Fibroblast of skin of right quadriceps (primary cell): ENCODE measurements around the gene ADCY5.
A peak's percentile ranks its signal among the peaks of the same experiment; 100 is the strongest.
"Not testable (repeated sequence)": the region's sequence is repeated elsewhere in the genome, so short reads cannot be mapped to it uniquely, and the experiment has no call there.

ENCODE experiments used
- DNase-seq: peaks from one replicate; pipeline ENCODE4 v3.0.0-alpha.2; 2013

Gene ADCY5

DNA sequence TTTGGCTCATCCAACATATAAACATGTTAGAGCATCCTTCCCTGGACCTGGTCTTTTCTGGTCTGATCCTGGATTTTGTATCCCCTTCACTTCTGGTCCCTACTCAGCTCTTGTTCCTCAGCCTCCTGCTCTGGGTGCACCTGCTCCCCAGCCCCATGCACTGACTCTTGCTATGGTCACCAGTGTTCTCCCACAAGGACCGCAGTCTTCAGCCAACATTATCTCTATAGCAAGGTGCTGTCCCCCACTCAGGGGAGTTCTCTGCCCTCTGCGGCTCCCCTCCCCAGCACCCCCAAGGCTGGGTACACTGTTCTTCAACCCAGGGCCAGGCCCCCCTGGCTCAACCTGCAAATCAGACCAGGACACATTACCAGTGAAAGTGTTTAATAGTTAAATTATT lies 167.0 kb downstream of the ADCY5 start:
- no peak for DNase-seq

DNA sequence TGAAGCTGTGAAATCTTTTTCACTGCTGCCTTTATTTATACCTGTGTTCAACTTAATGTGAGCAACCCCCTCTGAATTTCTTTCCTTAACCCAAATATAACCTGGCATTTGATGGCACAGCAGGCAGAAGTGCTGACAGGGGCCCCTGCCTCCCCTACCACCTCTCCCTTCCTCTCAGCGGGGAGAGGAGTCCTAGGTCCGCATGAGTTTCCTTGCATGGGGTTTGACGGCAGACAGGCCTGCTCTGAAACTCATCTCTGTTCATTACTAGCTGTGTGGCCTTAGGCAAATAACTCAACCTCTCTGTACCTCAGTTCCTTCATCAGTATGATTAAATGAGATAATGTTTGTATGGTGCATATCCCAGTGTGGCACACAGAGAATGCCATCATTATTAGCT lies 167.5 kb downstream of the ADCY5 start:
- DNase-seq = no peak

DNA sequence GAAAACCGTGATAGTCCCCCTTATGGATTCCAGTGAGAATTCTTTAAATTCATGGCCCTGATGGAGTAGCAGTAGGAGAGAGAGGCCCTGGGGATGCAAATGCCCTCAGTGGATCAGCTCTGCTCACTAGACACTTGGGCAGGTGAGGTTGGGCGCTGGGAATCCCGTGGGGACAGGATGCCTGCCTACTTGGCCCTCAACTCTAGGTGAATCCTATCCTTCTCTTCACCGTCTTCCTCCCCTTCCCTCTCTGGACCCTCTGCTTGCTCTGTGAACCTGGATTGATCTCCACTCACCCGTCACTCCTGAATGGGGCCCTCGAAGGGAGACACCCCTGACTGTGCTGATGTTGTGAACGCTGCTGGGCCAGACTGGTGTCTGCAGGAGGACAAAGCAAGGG lies 169.8 kb downstream of the ADCY5 start:
- no peak for DNase-seq

DNA sequence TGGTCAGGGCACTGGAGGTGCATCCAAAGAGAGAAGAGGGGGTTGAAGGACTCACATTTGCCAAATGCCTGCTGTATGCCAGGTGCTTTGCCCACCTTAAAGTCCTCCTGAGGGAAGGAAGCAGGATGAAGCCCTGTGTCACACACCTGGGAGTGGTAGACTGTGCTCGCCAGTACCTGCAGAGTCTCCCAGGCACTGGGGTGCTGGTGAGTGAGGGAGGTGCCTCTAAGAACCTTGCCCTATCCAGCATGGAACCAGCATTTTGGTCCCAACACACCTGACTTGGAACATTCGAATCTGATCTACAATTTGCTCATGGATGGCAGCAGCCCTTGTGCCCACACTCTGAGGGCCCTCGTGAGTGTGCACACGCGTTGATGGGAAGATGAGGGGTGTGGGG lies 170.4 kb downstream of the ADCY5 start:
- no peak for DNase-seq

DNA sequence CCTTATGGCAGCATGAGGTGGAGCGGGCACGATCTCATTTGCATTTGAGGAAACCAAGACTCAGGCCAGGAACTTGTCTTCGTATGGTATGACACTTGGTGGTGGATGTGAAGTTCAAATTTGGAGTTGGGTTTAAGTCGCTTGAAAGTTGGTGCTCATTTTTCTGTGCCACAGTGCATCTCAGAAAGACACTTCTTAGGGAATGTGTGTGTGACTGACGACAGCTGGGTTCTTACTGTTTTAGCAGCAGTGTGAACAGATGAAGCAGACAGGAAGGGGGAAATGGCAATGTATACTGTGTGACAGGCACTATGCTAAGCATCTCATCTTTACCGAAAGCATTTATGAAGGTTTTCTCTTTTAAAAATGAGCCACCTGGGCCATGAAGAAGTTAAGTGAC lies 171.8 kb downstream of the ADCY5 start:
- DNase-seq = no peak

DNA sequence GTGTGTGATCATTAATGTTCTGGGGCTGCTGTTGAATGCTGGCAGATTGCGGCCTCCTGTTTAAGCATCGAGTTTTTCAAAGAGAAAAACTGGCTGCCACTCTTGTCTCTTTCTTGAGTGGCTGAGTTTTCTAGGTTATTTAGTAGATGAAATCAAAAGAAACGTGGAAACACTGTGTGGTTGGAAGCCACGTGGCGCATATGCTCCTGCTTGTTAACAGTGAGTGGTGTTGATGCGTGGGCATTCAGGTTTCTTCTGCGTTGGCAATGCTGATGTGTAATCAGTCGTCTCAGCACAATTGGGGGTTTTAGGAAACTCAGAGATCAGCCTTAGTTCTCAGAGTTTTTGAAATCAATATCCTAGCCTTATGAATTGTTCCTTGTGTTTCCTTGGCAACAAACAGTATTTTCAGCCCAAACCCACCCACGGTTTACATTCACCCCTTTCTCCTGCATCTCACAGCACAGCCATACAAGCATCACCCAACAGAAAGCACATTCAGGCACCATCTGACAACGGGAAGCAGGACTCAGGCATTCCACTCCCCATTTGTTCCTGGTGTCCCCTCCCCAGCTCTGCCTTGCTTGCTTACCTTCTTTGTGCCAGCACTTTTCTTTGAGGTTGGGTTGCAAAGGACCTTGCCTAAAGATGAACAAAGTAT lies 172.4 kb downstream of the ADCY5 start:
- DNase-seq = no peak

DNA sequence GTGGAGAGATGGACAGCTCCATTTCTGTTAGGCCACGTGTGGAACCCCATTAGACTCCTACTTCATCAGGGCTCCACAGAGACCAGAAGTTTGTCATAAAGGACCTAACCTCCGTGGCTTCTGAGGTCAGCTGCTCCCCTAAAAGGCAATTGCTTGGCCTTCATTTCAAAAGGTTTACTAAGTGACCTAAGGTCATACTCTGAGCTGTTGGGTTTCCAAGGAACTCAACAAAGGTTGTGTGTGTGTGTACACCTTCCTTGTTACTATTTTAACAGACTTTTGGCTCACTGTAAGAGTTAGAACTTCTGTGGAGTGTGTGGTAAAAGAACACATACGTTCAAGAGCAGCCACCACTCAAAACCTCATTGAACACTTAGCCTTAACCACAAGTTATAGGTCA lies 173.2 kb downstream of the ADCY5 start:
- DNase-seq = no peak

DNA sequence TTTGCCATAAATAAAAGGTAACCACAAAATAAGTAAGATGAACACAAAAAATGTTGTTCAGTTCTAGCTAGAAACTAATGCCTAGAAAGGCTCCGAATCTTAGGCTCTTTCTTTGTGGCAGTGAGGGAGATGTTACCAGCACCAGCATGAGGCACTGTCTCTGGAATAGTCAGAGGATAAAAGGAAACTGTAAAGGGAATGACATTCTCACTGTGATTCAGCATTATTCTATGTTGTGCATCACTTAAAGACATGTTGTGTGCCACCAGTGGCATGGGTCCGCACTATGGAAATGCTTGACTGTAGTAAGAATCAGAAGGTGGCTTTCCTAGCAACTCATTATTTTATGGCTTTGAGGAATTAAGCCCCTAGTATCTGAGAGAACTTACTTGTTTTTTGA lies 176.3 kb downstream of the ADCY5 start:
- DNase-seq = peak; percentile 20

DNA sequence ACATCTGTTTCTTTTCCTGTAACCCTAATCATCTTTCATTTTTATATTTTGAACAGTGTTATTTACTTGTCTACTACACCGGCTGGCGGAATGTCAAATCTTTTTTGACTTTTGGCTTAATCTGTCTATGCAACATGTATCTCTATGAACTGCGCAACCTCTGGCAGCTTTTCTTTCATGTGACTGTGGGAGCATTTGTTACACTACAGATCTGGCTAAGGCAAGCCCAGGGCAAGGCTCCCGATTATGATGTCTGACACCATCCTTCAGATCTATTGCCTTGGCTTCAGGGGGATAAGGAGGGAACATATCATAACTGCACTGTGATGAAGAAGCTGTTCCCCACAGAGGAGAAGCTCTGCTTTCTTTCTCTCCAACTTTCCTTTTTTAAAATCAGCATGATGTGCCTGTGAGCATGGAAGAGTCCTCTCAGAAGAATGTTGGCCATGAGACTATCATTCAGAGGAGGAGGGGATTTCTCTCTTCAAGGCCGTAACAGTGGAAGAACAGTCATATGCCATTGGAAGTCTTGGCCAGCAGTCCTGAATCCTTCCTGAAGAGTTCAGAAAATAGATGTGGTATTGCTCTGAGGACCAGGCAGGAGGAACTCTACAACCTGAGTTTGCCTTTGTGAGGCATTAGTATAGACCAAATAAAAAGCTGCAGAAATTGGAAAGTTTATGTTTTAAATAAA lies 177.3 kb downstream of the ADCY5 start:
- DNase-seq = no peak

DNA sequence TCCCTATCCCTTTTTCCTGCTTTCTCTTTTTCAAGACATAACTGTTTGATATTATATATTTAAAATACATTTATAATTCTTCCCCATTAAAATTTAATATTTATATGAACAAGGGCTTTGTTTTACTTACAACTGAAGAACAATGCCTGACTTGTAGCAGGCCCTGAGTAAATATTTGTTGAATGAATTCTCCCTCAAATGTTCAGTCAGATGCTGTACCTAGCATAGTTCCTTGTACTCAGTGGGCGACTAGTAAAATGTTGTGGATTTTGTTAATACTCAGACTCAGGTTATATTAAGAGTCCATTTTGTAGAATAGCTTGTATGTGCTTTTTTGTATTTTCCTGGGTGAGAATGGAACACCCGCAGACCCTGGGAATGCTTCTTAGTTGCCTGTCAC lies 178.1 kb downstream of the ADCY5 start:
- DNase-seq = no peak

DNA sequence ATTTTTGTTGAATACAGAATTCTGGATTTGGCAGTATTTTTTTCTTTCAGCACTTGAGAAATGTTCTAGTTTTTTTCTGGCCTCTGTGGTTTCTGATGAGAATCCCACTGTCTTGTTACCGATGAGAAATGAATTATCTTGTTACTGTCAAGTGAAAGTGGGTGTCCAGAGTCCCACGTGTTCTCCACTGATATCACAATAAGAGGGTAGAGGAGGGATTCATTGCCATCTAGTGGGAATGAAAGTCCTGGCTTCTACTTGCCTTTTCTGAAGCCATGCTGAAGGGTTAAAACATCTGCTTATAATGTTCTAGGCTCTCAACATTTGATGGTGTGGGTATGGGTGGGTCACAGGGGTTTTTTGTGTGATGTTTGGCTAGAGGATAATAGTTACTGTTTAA lies 181.1 kb downstream of the ADCY5 start:
- DNase-seq = no peak

DNA sequence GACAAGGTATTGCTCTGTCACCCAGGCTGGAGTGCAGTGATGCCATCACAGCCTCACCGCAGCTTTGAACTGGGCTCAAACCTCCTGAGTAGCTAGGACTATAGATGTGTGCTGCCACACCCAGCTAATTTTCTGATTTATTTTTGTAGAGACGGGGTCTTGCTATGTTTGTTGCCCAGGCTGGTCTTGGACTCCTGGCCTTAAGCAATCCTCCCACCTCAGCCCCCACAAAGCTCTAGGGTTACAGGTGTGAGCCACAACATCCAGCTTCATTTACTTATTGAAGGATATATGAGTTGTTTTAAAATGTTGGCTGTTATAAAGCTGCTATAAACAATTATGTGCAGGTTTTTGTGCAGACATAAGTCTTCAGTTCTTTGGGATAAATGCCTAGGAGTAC lies 184.9 kb downstream of the ADCY5 start:
- no peak for DNase-seq

DNA sequence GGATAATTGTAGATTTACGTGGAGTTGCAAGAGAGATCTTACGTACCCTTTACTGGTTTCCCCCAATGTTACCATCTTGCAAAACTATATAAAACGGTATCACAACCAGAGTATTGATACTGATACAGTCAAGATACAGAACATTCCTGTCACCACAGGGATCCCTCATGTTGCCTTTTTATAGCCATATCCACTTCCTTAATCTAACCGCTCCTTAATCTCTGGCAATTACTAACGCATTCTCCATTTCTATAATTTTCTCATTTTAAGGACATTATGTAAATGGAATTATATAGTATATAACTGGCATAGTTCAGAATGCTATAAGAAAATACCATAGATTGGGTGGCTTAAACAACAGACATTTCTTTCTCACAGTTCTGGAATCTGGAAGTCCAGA lies 186.0 kb downstream of the ADCY5 start:
- DNase-seq = no peak

DNA sequence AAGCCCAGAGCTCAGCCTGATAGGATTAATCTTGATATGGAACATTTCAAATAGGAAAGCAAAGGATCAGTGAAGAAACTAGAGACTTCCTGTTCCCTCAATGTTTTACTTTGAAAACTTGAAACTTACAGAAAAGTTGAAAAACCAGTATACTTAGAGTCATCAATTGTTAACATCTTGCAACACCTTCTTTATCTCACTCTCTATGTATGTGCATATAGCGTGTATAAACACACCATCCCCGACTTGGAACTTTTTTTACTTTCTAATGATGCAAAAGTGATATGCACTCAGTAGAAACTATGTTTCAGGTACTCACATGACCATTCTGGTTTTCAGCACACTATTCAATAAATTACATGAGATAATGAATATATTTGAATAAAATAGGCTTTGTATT lies 186.7 kb downstream of the ADCY5 start:
- no peak for DNase-seq

DNA sequence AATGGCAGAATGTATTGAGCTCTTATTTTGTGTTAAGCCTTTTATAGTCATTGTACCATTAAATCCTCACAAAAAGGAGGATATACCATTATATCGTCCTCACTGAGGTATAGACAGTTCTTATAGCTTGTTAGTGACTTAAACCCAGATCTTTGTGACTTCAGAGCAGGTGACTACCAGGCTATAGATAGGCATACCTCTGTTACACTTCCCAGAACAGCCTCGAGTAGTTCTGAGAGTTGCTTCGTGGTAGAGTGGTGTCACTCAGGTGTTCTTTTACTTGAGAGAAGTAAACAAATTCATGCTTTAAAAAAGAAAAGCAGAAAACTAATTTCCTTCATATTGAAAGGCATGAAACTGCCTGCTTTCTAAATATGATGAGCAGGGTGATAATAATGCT lies 187.2 kb downstream of the ADCY5 start:
- DNase-seq = no peak

DNA sequence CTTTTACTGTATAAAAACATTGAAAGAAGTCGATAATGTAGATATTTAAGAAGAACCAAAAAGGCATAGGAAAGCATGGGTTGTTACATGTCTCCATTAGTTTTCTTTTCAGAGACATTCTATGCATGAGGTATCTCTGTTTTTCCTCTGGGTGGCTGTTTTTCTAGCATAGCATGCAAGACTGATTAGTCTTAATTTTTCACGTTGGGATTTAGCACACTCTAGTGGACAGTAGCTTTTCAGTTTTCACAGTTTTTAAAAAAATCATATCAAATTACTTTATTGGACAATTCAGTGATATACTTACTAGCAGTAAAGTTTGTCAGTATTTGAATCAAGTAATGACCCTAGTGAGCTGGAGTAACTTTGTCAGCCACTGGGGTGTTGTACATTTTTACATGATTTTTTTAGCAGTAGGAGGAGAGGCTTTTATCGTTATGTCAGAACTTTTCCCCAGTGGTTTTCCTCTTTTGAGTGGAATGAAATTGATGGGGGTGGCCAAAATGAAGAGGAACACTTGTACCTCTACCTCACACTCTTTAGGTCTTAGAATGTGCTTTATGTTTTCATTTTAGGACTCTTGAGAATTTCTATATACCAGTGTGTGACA lies 190.0 kb downstream of the ADCY5 start:
- peak; percentile 56 for DNase-seq

DNA sequence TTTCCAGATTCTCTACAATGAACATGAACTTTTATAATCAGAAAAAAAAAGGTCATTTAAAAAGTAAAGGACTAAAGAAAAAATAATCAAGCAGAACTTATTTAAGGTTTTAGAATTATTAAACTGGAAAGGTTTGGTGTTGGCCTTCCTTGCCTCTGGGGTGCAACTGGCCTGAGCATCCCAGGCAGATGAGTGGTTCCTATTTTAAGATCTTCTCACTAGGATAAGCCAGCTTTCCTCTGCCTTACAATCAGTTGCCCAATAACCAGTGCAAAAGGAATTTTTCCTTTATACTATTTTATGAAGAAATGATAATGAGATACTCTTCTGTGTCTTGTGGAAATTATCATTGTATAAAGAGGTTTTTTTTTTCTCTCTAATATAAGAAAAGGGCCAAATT lies 190.5 kb downstream of the ADCY5 start:
- no peak for DNase-seq

DNA sequence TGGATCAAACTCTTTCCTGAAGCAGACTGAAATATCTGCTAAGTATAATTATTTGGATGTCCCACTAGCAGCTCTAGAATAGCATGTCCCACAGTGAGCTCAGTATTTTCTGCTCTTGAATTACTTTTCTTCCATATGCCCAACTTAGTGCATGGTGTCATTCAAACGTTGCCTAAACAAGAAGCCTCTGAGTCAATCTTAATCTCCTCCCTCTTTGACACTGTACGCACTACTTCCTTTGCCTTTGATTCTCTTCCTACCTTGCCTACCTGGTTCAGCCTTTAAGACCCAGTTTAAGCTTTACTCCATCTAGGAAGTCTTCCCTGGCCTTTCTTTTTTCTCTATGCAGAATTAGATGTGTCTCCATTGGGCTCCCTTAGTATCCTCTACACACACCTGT lies 192.6 kb downstream of the ADCY5 start:
- no peak for DNase-seq

DNA sequence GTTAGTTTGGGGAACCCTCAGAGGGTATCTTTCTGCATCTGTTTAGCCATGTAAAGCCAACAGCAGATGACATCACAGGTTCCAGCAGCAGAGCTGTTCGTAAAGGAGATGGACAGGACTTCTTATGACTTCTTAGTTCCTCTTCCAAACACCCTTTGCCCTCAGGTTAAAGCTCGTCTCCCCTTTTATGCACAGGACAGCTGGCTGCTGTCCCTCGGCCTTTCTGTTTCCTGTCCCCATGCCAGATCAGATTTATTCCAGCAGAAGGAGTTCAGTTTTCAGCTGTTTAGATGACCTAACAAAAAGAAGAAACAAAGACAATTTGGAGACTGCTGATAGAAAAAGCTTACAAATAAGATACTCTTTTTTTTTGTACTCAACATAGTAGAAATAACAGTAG lies 202.0 kb downstream of the ADCY5 start:
- DNase-seq = no peak

DNA sequence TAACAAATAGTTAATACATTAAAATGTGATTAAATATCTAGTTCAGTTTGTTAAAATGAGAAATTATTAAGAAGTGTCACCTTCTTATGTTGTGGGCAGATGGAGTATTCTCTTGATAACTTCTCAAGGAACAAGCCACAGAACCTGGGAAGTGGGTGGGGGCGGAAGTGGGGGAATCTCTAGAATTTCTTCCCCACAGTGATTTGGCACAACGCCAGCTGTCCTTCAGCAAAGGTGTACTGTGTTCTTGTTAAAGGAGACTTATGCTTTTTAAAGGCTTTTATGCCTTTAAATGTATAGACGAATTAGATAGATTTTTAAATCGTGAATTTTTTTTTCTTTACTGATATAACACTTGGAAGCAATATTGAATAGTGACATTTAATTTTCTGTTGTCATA lies 204.8 kb downstream of the ADCY5 start:
- DNase-seq = no peak

DNA sequence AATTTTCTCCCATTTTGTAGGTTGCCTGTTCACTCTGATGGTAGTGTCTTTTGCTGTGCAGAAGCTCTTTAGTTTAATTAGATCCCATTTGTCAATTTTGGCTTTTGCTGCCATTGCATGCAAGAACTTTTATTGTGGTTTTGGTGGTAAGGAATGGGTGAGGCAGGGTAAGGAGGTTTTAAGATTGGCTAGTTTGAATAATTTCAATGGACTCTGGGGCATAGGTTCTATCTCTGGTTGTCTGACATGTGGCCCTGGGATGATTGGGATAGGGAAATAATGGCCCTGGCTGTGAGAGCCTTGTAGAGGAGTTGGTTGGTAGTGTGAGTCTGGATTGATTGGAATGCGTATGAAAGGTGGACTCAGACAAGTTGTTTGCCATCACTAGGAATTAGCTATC lies 209.1 kb downstream of the ADCY5 start:
- no peak for DNase-seq

DNA sequence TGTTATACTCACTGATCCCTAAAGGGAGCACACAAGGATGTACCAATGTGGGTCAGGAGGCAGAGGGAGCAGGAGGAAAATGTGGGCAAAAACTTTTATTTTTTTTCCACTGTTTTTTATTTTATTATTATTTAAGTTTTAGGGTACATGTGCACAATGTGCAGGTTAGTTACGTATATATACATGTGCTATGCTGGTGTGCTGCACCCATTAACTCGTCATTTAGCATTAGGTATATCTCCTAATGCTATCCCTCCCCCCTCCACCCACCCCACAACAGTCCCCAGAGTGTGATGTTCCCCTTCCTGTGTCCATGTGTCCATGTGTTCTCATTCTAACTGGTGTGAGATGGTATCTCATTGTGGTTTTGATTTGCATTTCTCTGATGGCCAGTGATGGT lies 209.7 kb downstream of the ADCY5 start:
- DNase-seq = not testable (repeated sequence)

DNA sequence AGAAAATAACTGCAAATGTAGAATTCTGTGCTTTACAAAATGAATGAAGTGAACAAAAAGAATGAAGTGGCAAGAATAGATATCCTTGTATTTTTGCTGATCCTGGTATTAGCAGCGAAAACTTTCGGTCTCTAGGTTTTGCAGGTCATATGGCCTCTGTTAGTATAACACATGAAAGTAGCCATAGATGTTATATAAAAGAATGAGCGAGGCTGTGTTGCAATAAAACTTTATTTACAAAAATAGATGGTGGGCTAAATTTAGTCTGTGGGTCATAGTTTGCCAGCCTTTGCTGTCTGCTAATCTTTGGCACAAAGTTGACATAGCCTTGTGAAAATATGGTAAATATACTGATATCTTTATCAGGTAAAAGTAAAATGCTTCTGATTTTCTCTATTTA lies 212.0 kb downstream of the ADCY5 start:
- no peak for DNase-seq
